RCC 7860 (cell line): ENCODE measurements around the gene LIPC.
A peak's percentile ranks its signal among the peaks of the same experiment; 100 is the strongest.

Experiments
- DNase-seq: peaks from one replicate; pipeline ENCODE4 v3.0.0-alpha.2; 2015; ENCODE audit warnings: low spot score
- FAIRE-seq: peaks from 2 replicates; lab custom pipeline; 2012; peaks lifted over from hg19 to GRCh38; lab: Jason Lieb, UNC

Gene LIPC

GRCh38 chr15:58512522-58512921 lies 80.7 kb downstream of the LIPC start:
- FAIRE-seq: no peak
- DNase-seq: no peak

DNA sequence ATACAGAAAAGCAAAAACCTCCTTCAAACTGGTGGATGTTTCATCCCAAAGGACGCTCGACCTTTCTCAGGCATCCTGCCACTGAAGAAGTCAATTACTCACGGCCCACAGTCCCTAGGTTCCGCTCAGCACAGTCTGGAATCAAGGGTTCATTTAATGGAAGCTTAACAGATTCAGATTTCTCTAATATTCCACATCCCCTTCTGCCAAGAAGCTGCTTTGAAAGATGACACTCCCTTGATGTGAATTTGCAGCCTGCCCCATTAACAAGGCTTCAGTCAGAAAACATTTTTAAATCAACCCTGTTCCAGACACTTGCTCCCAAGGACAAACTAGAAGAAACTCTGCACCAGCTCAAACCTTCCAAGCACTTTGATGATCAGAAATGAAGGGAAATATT lies 81.2 kb downstream of the LIPC start:
- FAIRE-seq (no peak), DNase-seq (no peak)

DNA sequence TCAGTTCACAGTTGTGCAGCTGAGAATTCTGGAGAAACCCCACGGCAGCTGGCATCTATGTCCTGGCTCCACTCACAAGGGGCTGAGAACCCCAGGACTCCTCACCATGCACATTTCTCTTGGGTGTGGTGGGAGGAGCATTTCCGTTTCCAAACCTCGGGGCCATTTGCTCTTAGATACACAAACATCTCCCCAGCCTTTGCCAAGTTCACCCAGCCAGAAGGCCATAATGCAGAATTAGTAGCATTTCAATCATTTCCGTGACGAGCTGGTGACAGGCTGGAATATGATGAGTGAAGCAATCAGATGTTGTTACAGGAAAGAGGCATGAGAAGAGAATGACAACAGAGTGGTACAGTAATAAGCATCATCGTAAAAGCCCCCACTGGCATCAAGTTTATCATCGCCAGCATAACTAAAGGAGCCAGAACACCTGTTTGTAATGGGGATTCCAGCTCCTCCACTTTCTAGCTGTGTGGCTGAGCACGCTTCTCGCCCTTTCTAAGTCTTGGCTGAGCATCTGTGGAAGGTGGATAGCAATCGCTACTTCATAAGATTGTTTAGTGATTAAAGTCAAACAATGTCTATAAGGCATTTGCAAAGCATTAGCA lies 82.0 kb downstream of the LIPC start:
- no peak for DNase-seq
- no peak for FAIRE-seq

GRCh38 chr15:58515807-58516206 lies 84.0 kb downstream of the LIPC start:
- FAIRE-seq (no peak), DNase-seq (no peak)

DNA sequence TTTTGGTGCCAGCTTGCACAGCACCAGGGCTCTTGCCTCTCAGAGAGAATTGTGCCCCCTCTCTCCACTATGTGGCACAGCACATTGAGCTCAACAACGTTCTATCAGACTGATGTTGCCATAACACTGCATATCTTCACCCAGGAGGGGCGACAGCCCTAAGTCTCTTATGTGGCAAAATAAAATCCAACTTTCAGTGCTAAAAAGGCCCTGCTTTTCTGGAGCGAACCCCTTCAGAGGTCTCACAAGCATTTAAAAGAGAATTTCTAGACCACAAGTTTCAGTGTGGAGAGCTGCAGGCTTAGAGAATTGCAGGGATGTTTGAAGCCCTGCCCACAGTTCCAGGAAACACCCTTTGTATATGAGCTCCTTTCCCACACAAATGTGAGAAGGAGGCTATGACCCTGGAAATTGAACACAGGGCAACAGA lies 85.5 kb downstream of the LIPC start:
- DNase-seq (no peak), FAIRE-seq (no peak)

DNA sequence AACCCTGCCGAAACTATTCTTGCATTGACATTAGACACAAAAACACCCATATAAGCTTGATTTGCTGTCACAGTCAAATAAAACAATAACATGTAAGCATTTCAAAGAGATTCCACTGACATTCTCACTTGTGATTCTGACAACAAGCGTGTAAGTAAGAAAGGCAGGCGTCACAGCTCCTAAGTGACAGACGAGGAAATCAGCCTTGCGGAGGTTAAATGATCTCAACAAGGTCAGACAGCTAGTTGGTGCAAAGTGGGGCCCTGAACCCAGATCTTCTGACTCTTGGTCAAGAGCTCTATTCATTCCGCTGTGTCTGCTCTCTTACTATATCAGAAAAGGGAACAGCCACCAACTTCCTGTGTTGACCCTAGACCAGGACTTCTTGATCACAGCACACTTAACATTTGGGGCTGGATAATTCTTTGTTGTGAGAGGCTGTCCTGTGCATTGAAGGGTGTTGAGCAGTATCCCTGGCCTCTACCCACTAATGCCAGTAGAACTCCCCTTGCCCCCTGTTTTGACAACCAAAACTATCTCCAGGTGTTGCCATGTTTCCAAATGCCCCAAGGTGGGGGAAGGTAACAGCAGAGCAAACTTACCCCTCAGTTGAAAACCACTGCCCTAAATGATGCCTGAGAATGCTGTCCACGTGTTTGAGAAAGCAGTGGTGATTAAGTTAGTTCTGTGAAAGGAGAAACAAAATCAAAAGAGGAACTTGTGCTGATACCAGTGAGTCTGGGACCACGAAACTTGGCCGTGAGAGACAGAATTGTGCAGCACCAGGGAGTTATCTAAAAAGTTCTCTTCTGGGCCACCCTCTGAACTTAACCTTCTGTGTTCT lies 86.1 kb downstream of the LIPC start:
- FAIRE-seq: no peak

DNA sequence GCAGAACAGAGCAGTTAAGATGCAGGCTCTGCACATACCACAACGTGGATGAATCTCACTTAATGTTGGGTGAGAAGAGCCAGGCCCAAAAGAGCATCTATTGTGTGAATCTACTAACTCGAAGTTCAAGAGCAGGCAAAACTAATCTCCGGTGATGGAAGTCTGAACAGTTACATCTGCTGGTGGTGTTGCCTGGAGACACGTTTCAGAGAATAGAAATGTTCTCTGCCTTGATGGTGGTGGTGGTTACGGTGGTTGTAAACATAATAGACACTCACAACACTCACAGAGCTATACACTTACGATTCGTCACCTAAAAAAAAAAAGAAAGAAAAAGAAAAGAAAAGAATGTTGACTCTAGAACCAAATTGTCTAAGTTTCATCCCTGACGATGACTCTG lies 86.8 kb downstream of the LIPC start:
- FAIRE-seq (no peak), DNase-seq (no peak)

More for the DNA sequence above, 86.1 kb downstream of the LIPC start:
- no peak for DNase-seq

GRCh38 chr15:58519516-58519915 lies 87.7 kb downstream of the LIPC start:
- FAIRE-seq (no peak), DNase-seq (no peak)

GRCh38 chr15:58520464-58520863 lies 88.7 kb downstream of the LIPC start:
- FAIRE-seq (no peak), DNase-seq (no peak)

DNA sequence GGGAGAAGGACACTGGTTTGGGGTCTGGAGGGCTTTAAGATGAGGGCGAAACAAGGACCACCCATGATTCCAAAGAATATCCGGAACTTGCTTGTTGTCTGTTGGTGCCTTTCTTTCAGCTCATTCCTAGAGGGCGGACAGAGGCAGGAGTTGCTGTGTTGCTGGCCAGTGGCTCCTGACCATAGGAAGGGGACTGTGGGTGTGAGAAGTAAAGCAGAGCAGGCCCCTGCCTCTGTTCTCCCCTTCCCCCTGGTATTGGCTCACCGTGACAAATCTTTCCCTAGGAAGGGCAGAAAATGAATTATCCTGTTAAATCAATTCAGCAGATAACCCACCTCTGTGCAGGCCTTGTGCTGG lies 89.1 kb downstream of the LIPC start:
- DNase-seq: no peak
- no peak for FAIRE-seq

GRCh38 chr15:58521293-58521991 lies 89.7 kb downstream of the LIPC start:
- DNase-seq (peak; percentile 99), FAIRE-seq (peak; percentile 94)

GRCh38 chr15:58522391-58522790 lies 90.6 kb downstream of the LIPC start:
- FAIRE-seq (no peak), DNase-seq (no peak)

GRCh38 chr15:58522865-58523264 lies 91.1 kb downstream of the LIPC start:
- no peak for FAIRE-seq
- DNase-seq: no peak

DNA sequence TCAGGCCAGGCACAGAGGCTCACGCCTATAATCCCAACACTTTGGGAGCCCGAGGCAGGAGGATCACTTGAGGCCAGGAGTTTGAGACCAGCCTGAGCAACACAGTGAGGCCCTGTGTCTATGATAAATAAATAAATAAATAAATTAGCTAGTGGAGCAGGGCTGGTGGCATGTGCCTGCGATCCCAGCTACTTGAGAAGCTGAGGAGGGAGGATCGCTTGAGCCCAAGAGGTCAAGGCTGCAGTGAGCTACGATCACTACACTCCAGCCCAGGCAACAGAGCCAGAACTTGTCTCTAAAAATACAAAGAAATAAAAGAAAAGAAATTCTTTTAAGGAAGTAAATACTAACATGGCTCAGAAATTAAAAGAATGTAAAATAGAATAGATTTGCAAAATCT lies 91.8 kb downstream of the LIPC start:
- no peak for DNase-seq
- FAIRE-seq: no peak

DNA sequence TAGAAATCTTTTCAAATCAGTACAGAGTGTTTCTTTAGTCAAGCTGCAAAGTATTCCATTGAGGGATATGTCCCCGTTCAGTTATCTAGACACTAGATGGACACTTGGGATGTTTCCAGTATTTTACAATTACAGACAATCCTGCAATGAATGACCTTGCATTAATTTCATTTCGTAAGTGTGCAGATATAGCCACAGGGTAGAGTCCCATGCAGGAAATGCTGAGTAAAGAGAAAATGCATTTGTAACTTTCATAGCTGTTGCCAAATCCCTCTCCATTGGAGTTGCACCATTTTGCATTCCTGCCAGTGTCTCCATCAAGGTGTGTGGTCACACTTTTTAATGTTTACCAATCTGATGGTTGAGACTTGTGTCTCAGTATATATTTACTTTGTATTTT lies 92.5 kb downstream of the LIPC start:
- no peak for DNase-seq
- FAIRE-seq: no peak

DNA sequence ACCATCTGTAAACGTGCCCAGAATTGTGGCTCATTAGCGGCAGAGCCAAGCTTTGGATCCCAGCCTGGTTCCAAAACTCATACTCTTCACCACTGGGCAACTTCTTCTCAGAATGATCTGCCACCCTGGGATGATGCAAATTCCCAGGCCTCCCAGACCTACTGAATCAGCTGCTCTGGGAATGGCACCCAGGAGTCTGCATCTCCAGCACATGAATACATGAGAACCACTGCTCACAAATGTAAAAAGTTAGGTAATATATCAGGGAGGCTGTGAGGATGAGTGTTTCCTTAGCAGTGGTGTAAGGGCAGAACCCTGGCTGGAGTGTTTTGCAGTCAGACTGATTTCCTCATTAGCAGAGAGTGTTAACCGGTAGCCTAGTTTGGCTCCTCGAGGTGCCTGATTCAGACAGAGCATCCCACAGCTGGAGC lies 94.2 kb downstream of the LIPC start:
- no peak for DNase-seq
- no peak for FAIRE-seq

- no peak for FAIRE-seq
- DNase-seq: no peak
These were observed 94.9 kb downstream of the LIPC start for GRCh38 chr15:58526647-58527192.

DNA sequence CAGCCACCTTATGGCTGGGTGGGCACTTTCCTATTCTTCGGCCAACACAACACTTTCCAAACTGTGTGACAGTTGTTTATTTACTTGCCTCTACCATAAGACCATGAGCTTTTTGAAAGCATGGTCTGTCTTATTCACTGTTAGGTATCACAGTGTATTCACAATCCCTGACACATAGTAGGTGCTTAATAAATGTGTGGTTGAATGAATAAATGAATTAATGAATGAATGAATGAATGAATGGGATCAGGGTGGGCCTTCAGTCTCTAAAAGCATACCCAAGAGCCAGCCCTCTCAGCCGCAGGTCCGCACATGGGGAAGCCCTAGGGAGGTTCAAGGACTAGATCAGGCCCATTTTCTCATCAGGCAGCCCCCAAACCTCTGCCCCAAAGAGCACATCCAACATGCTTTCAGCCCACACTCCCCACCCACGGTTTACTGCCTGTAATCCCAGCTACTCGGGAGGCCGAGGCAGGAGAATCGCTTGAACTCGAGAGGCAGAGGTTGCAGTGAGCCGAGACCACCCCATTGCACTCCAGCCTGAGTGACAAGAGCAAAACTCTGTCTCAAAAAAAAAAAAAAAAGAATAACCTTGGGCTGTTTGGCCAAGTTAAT lies 95.9 kb downstream of the LIPC start:
- FAIRE-seq (no peak), DNase-seq (no peak)

DNA sequence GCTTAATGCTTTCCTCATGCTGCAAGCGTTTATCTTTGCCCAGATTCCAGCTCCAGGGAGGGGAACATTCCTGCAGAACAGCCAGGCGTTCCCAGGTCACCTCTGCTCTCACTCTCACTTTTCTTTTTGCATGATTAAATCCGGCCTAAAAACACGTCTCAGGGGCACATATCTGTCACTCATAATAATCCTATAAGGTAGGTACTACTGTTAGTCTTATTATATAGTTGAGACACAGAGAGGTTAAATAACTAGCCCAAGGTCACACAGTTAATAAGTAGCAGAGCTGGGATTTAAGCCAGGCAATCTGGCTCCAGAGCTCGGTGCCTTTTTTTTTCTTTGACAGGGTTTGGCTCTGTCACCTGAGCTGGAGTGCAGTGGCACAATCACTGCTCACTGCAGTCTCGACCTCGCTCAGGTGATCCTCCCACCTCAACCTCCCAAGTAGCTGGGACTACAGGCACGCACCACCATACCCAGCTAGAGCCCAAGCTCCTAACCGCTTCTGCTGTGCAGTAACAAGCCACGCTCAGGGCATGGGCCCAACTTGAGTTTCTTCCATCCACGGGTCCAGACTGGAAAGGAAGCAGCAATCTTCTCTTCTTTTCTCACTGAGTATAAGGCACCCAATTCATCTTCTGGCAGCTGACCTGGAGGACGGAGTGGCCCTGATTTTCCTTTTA lies 96.5 kb downstream of the LIPC start:
- FAIRE-seq (peak; percentile 97), DNase-seq (peak; percentile 95)

DNA sequence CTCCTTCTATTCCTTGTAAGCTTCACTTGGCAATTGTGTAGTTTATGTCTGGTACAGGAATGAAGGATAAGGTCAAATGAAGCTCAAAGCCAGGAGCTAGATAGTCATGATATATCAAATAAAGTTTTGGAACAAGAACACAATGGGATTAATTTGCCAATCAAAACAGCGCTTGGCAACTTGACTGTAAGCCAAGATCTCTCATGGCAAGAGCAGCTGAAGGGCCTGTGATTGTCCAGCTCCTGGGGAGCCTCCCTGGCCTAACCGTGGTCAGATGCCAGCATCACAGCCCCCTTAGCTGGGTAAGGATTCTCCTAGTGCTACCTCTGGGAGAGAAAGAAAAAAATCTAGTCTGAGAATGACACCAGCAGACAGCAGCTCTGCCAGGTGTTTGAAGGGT lies 97.2 kb downstream of the LIPC start:
- DNase-seq (no peak), FAIRE-seq (no peak)
